IMR-90 (cell line): ENCODE measurements around the gene TNIP2.

Source experiments
- CEBPB ChIP-seq: IDR thresholded peaks from 2 replicates; pipeline ENCODE4 v1.6.1; 2012; ENCODE audit warnings: low read depth, low read length, improper control_type of control experiment
- POLR2A ChIP-seq: IDR thresholded peaks from 2 replicates; pipeline ENCODE4 v1.6.1; 2012; ENCODE audit warnings: mild to moderate bottlenecking, low read depth, low read length
- RAD21 ChIP-seq: IDR thresholded peaks from 2 replicates; pipeline ENCODE4 v1.6.1; 2012; ENCODE audit warnings: low read length, improper control_type of control experiment
- RFX5 ChIP-seq: IDR thresholded peaks from 2 replicates; pipeline ENCODE4 v1.8.0; 2012; ENCODE audit warnings: low read depth, mild to moderate bottlenecking, low read length, moderate library complexity
- SMC3 ChIP-seq: fragments of 150-350 bp; IDR thresholded peaks from 2 replicates; pipeline ENCODE4 v1.6.1; 2016; ENCODE audit warnings: low read depth, mild to moderate bottlenecking, antibody characterized with exemption, low read length, moderate library complexity
- TF ChIP-seq, protein P1 (sequence below): fragments of 150-350 bp; IDR thresholded peaks from 2 replicates; pipeline ENCODE4 v1.6.1; 2016; ENCODE audit warnings: low read depth, mild to moderate bottlenecking, low read length, moderate library complexity, borderline replicate concordance
- TF ChIP-seq, protein P2 (sequence below): conservative IDR thresholded peaks from 2 replicates; pipeline ENCODE4 v1.5.1; 2012; ENCODE audit warnings: mild to moderate bottlenecking, low read depth, low read length, improper control_type of control experiment
- TF ChIP-seq, protein P3 (sequence below): fragments of 150-350 bp; IDR thresholded peaks from 2 replicates; pipeline ENCODE4 v1.6.1; 2017; ENCODE audit warnings: mild to moderate bottlenecking, antibody characterized with exemption, low read length, low read depth

DNA sequence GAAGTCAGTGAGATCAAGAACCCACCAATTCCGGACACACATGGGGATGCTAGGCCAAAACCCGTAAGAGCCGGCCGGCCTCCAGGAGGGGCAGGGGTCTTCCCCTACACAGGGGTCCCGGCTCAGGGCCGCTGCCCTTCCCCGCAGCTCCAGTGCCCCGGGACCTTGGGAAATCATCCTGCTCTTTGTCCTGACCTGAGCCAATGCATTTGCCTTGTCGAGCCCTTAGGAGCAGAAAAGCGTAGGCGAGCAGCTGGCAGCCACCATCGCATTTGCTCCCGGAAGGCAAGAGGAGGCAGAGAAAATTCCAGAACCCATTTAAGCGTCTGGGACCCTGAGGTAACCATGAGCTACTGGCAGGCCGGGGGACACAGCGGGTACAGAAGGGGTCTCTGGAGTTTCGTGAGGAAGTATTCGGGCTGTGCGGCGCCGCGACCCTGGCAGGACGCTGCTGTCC is 7.4 kb upstream of the TNIP2 start:
- TF ChIP-seq, protein P1, sequence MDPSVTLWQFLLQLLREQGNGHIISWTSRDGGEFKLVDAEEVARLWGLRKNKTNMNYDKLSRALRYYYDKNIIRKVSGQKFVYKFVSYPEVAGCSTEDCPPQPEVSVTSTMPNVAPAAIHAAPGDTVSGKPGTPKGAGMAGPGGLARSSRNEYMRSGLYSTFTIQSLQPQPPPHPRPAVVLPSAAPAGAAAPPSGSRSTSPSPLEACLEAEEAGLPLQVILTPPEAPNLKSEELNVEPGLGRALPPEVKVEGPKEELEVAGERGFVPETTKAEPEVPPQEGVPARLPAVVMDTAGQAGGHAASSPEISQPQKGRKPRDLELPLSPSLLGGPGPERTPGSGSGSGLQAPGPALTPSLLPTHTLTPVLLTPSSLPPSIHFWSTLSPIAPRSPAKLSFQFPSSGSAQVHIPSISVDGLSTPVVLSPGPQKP = no peak
- no peak for TF ChIP-seq POLR2A
- TF ChIP-seq, protein P2, sequence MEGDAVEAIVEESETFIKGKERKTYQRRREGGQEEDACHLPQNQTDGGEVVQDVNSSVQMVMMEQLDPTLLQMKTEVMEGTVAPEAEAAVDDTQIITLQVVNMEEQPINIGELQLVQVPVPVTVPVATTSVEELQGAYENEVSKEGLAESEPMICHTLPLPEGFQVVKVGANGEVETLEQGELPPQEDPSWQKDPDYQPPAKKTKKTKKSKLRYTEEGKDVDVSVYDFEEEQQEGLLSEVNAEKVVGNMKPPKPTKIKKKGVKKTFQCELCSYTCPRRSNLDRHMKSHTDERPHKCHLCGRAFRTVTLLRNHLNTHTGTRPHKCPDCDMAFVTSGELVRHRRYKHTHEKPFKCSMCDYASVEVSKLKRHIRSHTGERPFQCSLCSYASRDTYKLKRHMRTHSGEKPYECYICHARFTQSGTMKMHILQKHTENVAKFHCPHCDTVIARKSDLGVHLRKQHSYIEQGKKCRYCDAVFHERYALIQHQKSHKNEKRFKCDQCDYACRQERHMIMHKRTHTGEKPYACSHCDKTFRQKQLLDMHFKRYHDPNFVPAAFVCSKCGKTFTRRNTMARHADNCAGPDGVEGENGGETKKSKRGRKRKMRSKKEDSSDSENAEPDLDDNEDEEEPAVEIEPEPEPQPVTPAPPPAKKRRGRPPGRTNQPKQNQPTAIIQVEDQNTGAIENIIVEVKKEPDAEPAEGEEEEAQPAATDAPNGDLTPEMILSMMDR = no peak
- TF ChIP-seq SMC3 = no peak
- TF ChIP-seq RFX5 = no peak
- no peak for TF ChIP-seq RAD21
- TF ChIP-seq, protein P3, sequence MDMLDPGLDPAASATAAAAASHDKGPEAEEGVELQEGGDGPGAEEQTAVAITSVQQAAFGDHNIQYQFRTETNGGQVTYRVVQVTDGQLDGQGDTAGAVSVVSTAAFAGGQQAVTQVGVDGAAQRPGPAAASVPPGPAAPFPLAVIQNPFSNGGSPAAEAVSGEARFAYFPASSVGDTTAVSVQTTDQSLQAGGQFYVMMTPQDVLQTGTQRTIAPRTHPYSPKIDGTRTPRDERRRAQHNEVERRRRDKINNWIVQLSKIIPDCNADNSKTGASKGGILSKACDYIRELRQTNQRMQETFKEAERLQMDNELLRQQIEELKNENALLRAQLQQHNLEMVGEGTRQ = no peak
- no peak for TF ChIP-seq CEBPB
